Stomach (tissue), 4 donors: Measurements from ENCODE around the gene FARS2.

Experiments
- CTCF ChIP-seq, 7 experiments: fragments of 450-650 bp in 4 of 7; fragments of 200-600 bp in 3 of 7; sonication (generic) in 3 of 7; IDR thresholded peaks; one replicate each; pipeline ENCODE4 v1.5.1; 2016 to 2019; ENCODE audit warnings: antibody characterized with exemption in 7 of 7, control low read depth in 2 of 7, mild to moderate bottlenecking in 1 of 7
- EP300 ChIP-seq: sonication (generic); formaldehyde crosslinking; IDR thresholded peaks from one replicate; pipeline ENCODE4 v1.6.1; 2017; ENCODE audit warnings: antibody characterized with exemption
- POLR2A ChIP-seq, 4 donors: fragments of 450-650 bp; IDR thresholded peaks; one replicate each; pipeline ENCODE4 v1.6.1; 2016; ENCODE audit warnings: antibody characterized with exemption in 4 of 4, control low read depth in 2 of 4, mild to moderate bottlenecking in 1 of 4, moderate library complexity in 1 of 4
- POLR2AphosphoS5 ChIP-seq, 3 donors: sonication (generic); formaldehyde crosslinking; IDR thresholded peaks; one replicate each; pipeline ENCODE4 v1.6.1; 2016; ENCODE audit warnings: antibody characterized with exemption in 3 of 3

GRCh38 chr6:5632348-5632935, 371.1 kb downstream of the FARS2 start:
- TF ChIP-seq CTCF (IDR thresholded peaks at IDR 0.05) (no peak), POLR2A (IDR thresholded peaks at IDR 0.05) (no peak), POLR2AphosphoS5 (IDR thresholded peaks at IDR 0.05) (no peak), EP300 (no peak)
